Fibroblast of skin of abdomen (primary cell): Measurements from ENCODE around the gene FUZ.

Source experiments
- DNase-seq: peaks from one replicate; pipeline ENCODE4 v3.0.0-alpha.2; 2013

The FUZ gene

GRCh38 chr19:49850487-49851342 lies 37.6 kb upstream of the FUZ start, which contains the start of gene PTOV1:
Gene PTOV1, plus strand, starts transcription at chr19:49851159.
- DNase-seq: peak; percentile 92

- no peak for DNase-seq
Observed at GRCh38 chr19:49850221-49850486, 37.1 kb upstream of the FUZ start.

- DNase-seq: no peak
Observed at GRCh38 chr19:49849433-49850220, 36.5 kb upstream of the FUZ start.

GRCh38 chr19:49848938-49849337 lies 35.8 kb upstream of the FUZ start:
- no peak for DNase-seq

- DNase-seq: peak; percentile 78
Observed at GRCh38 chr19:49847731-49848696, 34.9 kb upstream of the FUZ start.

GRCh38 chr19:49846408-49846807 lies 33.3 kb upstream of the FUZ start:
- no peak for DNase-seq

GRCh38 chr19:49845414-49845813 lies 32.3 kb upstream of the FUZ start:
- no peak for DNase-seq

- DNase-seq: no peak
Observed at GRCh38 chr19:49844138-49845095, 31.3 kb upstream of the FUZ start.

- no peak for DNase-seq
Observed at GRCh38 chr19:49843265-49843664, 30.2 kb upstream of the FUZ start.

GRCh38 chr19:49840736-49841249 lies 27.7 kb upstream of the FUZ start:
- DNase-seq: no peak

- no peak for DNase-seq
Observed at GRCh38 chr19:49840321-49840720, 27.2 kb upstream of the FUZ start.

GRCh38 chr19:49839713-49840112 lies 26.6 kb upstream of the FUZ start:
- DNase-seq: no peak

- DNase-seq: no peak
Observed at GRCh38 chr19:49838885-49839588, 25.9 kb upstream of the FUZ start.

GRCh38 chr19:49837425-49837824 lies 24.3 kb upstream of the FUZ start:
- DNase-seq: no peak

GRCh38 chr19:49837009-49837310 lies 23.9 kb upstream of the FUZ start:
- no peak for DNase-seq

- no peak for DNase-seq
Observed at GRCh38 chr19:49836176-49837008, 23.3 kb upstream of the FUZ start.

- no peak for DNase-seq
Observed at GRCh38 chr19:49835562-49835961, 22.5 kb upstream of the FUZ start.

GRCh38 chr19:49833599-49833998 lies 20.5 kb upstream of the FUZ start:
- no peak for DNase-seq

- DNase-seq: no peak
Observed at GRCh38 chr19:49832556-49832955, 19.5 kb upstream of the FUZ start.

GRCh38 chr19:49831592-49831991 lies 18.5 kb upstream of the FUZ start:
- DNase-seq: no peak
